CD4-positive, alpha-beta T cell treated with Interleukin-4 for 1 hour (primary cell): Measurements from ENCODE around the gene HIVEP3.

ENCODE experiments used
- DNase-seq, 2 donors: peaks; one replicate each; pipeline ENCODE4 v3.0.0-alpha.2; 2020 to 2022

HIVEP3 gene

GRCh38 chr1:41846625-41847405, 71.9 kb downstream of the HIVEP3 start:
- no peak for DNase-seq

GRCh38 chr1:41844781-41845272, 73.9 kb downstream of the HIVEP3 start:
- DNase-seq: no peak

GRCh38 chr1:41844255-41844654, 74.5 kb downstream of the HIVEP3 start:
- DNase-seq: no peak

- DNase-seq: no peak
These were observed 75.5 kb downstream of the HIVEP3 start for GRCh38 chr1:41842993-41843755.

GRCh38 chr1:41842326-41842725, 76.4 kb downstream of the HIVEP3 start:
- DNase-seq: no peak

- DNase-seq: peak in 1 of 2 donors; percentile 5
These were observed 78.0 kb downstream of the HIVEP3 start for GRCh38 chr1:41840592-41841246.

GRCh38 chr1:41838266-41838665, 80.5 kb downstream of the HIVEP3 start:
- DNase-seq: no peak

- DNase-seq: no peak
These were observed 81.0 kb downstream of the HIVEP3 start for GRCh38 chr1:41837691-41838090.

GRCh38 chr1:41835485-41835884, 83.2 kb downstream of the HIVEP3 start:
- DNase-seq: no peak

- DNase-seq: no peak
These were observed 85.2 kb downstream of the HIVEP3 start for GRCh38 chr1:41833519-41834000.

GRCh38 chr1:41830726-41831125, 88.0 kb downstream of the HIVEP3 start:
- DNase-seq: no peak

GRCh38 chr1:41827991-41828570, 90.6 kb downstream of the HIVEP3 start:
- no peak for DNase-seq

- DNase-seq: no peak
These were observed 95.3 kb downstream of the HIVEP3 start for GRCh38 chr1:41823471-41823870.

GRCh38 chr1:41822866-41823265, 95.9 kb downstream of the HIVEP3 start:
- no peak for DNase-seq

- DNase-seq: no peak
These were observed 98.9 kb downstream of the HIVEP3 start for GRCh38 chr1:41819843-41820242.

- no peak for DNase-seq
These were observed 99.7 kb downstream of the HIVEP3 start for GRCh38 chr1:41819069-41819468.

GRCh38 chr1:41816061-41816460, 102.7 kb downstream of the HIVEP3 start:
- DNase-seq: no peak

GRCh38 chr1:41813755-41814745, 104.7 kb downstream of the HIVEP3 start:
- DNase-seq: no peak

- no peak for DNase-seq
These were observed 105.5 kb downstream of the HIVEP3 start for GRCh38 chr1:41813226-41813625.

GRCh38 chr1:41812453-41812852, 106.3 kb downstream of the HIVEP3 start:
- DNase-seq: no peak

- peak; percentile 59 to 71 for DNase-seq
These were observed 106.7 kb downstream of the HIVEP3 start for GRCh38 chr1:41812051-41812450.
